Daoy (cell line): ENCODE data around the gene DCAF10. TPM values are rescaled to one million over a fixed set of nuclear protein-coding genes. Genes with fewer than 3 reads are reported as not detected.
"Not testable (repeated sequence)": the region's sequence is repeated elsewhere in the genome, so short reads cannot be mapped to it uniquely, and the experiment has no call there.

ENCODE experiments used
- DNase-seq: peaks from one replicate; pipeline ENCODE4 v3.0.0-alpha.2; 2015; ENCODE audit warnings: low read depth
- total RNA-seq: library from RNA; depleted of rRNA; stranded (reverse); fragments of >200 nt; shearing (Covaris generic); gene quantifications from 2 replicates; pipeline ENCODE4 v1.2.3, GENCODE V29; 2014; rRNA removed

The DCAF10 gene
- total RNA-seq = 15.0 and 47.5 TPM in 2 replicates

- DNase-seq = peak; percentile 92
These were observed at the start of gene DCAF10 for GRCh38 chr9:37800631-37801286. Gene DCAF10, plus strand, starts transcription at chr9:37800797. Its CDS starts 70 bp downstream, at chr9:37800867.

- DNase-seq = no peak
These were observed 49.4 kb upstream of the DCAF10 start for GRCh38 chr9:37751186-37751585.

GRCh38 chr9:37751704-37752103 lies 48.9 kb upstream of the DCAF10 start:
- DNase-seq = not testable (repeated sequence)

GRCh38 chr9:37752112-37752511 lies 48.5 kb upstream of the DCAF10 start:
- not testable (repeated sequence) for DNase-seq

GRCh38 chr9:37752642-37753488 lies 47.7 kb upstream of the DCAF10 start:
- no peak for DNase-seq

GRCh38 chr9:37753489-37754190 lies 47.0 kb upstream of the DCAF10 start, which contains the start of gene TRMT10B:
Gene TRMT10B, plus strand, starts transcription at chr9:37753805. Its CDS starts 8,127 bp downstream, at chr9:37761932.
- peak; percentile 82 for DNase-seq

- no peak for DNase-seq
These were observed 41.9 kb upstream of the DCAF10 start for GRCh38 chr9:37758747-37759146.

- DNase-seq = no peak
These were observed 40.0 kb upstream of the DCAF10 start for GRCh38 chr9:37760416-37761161.

- no peak for DNase-seq
These were observed 39.1 kb upstream of the DCAF10 start for GRCh38 chr9:37761511-37761910.

- DNase-seq = not testable (repeated sequence)
These were observed 35.3 kb upstream of the DCAF10 start for GRCh38 chr9:37765263-37765662.

GRCh38 chr9:37769306-37769705 lies 31.3 kb upstream of the DCAF10 start:
- no peak for DNase-seq

GRCh38 chr9:37769995-37770394 lies 30.6 kb upstream of the DCAF10 start:
- no peak for DNase-seq

- DNase-seq = no peak
These were observed 25.2 kb upstream of the DCAF10 start for GRCh38 chr9:37775216-37775919.

GRCh38 chr9:37776328-37776727 lies 24.3 kb upstream of the DCAF10 start:
- DNase-seq = peak; percentile 56

- no peak for DNase-seq
These were observed 22.1 kb upstream of the DCAF10 start for GRCh38 chr9:37778534-37778933.

- DNase-seq = no peak
These were observed 16.3 kb upstream of the DCAF10 start for GRCh38 chr9:37784291-37784615.

- peak; percentile 95 for DNase-seq
These were observed 15.7 kb upstream of the DCAF10 start, which contains the start of gene EXOSC3 for GRCh38 chr9:37784616-37785483. Gene EXOSC3, minus strand, starts transcription at chr9:37785064. Its CDS starts 20 bp downstream, at chr9:37785044.

- DNase-seq = no peak
These were observed 13.5 kb upstream of the DCAF10 start for GRCh38 chr9:37787059-37787458.

- DNase-seq = no peak
These were observed 12.3 kb upstream of the DCAF10 start for GRCh38 chr9:37788332-37788731.

- no peak for DNase-seq
These were observed 10.5 kb upstream of the DCAF10 start for GRCh38 chr9:37790096-37790495.
